ENCODE data around the gene COL18A1. TPM values are rescaled to one million over a fixed set of nuclear protein-coding genes. Genes with fewer than 3 reads are reported as not detected.

The COL18A1 gene
- polyA plus RNA-seq, 4 donors: 57.4 to 211 (median 114) TPM

GRCh38 chr21:45396620-45396995 lies 8.4 kb upstream of the COL18A1 start:
- DNase-seq (ENCODE audit: low read depth in 4 of 4, low spot score in 3 of 4): no peak

DNA sequence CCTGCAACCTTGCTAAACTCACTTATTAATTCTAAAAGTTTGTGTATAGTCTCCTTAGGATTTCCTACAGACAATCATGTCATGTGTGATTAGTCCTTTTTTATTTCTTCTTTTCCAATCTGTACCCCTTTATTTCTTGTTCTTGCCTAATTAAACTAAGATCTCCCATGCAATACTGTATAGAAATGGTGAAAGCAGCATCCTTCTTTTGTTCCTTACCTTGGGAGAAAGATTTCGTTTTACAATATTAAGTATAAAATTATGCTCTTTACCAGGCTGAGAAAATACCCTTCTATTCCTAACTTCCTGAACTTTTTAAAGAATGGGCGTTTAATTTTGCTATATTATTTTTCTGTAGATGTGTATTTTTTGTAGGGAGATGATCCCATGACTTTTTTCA lies 7.6 kb upstream of the COL18A1 start:
- DNase-seq (ENCODE audit: low read depth in 4 of 4, low spot score in 3 of 4): no peak

DNA sequence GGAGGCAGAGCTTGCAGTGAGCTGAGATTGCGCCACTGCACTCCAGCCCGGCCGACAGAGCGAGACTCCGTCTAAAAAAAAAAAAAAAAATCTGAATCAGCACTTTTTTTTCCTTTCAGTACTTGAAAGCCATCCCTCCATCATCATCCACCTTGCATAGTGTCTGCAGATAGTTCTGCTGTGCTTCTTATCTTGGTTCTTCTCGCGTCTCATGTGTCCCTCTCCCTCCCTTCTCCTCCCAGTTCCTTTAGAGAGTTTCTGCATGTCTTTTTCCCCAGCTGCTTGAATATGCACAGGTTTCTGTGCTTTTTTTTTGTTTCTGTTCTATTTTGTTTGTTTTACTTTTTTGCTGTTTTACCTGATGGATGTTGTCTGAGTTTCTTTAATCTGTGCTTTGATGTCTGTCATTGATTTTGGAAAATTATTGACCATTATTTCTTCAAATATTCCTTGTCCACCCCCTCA lies 3.9 kb upstream of the COL18A1 start:
- DNase-seq (ENCODE audit: low read depth in 4 of 4, low spot score in 3 of 4): no peak

DNA sequence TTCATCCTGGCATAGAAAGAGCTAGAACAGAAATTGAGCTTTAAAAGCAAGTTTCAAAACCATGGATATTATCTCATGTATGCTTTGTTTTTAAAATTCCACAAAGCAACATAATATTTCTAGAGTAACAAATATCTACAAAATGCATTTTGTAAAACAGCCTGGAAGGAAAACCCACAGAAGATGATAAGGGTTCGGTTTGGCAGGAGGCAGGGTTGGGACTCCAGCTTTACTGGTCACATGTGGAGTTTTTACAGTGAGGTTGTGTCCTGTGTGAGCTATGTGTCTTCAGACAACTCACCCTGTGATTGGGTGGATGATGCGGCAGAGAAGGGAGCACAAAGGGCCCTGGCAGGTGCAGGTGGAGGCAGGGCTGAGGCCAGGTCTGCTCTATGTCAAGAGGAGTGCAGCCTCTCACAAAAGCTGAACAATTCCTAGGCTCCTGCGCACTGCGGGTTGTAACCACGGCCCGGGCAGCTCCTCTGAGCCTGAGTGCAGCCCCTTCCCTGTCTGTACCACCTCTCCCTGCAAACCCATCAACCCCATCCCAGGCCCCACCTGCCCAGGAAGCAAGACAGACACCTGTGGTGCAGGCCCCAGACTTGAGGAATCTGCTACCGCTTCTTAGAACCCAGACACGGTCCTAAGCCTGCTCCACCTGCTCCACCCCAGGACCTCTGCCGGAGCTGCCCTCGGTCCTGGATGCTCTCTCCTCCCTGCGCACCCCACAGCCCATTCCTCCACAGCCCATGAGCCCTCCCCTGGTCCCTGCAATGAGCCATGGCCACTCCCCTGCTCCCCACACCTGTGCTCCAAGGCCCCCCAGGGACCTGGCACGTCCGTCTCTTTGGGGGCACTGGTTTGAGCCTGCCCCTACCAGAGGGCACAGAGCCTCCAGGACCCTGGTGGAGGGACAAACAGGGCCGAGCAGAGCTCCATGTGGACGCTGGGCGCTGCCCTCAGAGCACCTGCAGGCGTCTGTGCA lies 2.8 kb upstream of the COL18A1 start:
- DNase-seq (ENCODE audit: low read depth in 4 of 4, low spot score in 3 of 4): no peak

- DNase-seq (ENCODE audit: low read depth in 4 of 4, low spot score in 3 of 4): no peak
These were observed 1.7 kb upstream of the COL18A1 start for GRCh38 chr21:45403133-45403824.

- no peak for DNase-seq (ENCODE audit: low read depth in 4 of 4, low spot score in 3 of 4)
These were observed 888 bp upstream of the COL18A1 start for GRCh38 chr21:45403825-45404729.

DNA sequence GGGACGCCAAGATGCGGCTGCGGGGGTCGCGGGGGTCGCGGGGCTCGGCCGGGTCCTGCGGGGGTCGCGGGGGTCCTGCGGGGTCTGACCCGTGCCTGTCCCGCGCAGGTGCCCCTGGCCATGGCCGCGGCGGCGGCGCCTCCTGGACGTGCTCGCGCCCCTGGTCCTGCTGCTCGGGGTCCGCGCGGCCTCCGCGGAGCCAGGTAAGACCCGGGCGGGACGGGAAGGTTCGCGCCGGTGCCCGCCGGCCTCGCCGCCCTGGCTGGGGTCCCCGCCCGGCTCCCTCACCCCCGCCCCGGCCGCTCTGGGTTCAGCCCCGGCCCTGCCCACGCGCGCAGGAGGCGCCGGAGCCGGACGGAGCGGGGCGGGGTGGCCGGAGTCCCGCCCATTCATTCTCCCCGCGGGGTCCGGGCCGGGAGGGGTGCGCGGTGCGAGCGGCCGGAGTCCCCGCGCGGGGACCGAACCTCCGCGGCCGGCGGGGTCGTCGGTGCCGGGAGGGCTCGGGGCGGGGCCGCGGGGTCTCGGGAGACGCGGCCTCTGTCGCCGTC lies 380 bp downstream of the COL18A1 start:
- no peak for DNase-seq (ENCODE audit: low read depth in 4 of 4, low spot score in 3 of 4)

GRCh38 chr21:45405819-45406762 lies 1.1 kb downstream of the COL18A1 start:
- DNase-seq (ENCODE audit: low read depth in 4 of 4, low spot score in 3 of 4): no peak

DNA sequence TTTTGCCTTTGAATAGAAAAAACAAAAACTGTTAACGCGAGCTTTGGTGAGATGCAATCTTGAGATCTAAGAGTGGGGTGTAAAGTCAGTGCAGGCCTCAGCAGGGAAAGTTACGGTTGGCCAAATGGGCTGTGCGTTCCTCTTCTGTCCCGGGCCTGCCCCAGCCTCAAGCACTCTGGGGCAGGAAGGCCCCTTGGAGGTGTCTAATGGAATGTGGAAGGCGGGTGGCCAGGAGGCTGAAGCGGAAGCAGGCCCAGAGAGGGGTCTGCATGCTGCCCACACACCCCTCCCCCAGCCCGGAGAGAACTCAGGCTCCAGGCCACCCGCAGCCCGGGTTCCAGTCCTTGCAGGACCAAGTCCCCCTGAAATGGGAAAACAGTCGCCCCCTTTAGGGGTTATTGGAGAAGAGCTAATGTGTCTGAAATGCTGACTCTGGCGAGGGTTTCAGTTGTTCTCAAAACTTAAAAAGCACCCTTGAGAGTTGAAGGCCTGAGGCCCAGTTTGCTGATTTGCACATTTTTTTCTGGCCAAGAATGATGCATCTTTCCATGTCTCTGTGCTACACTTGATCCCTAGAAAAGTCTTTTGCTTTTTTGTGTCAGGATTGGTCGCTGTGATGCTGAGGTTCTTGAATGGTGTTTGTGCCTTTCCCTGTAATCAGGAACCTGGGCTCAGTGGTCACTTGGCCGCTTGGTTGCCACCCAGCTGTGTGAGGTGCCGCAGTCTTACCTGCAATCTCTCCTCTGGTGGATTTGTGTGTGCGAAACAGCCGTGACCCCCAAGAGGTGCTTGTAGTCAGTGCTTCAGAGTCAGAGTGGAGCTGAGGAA lies 2.0 kb downstream of the COL18A1 start:
- DNase-seq (ENCODE audit: low read depth in 4 of 4, low spot score in 3 of 4): no peak

DNA sequence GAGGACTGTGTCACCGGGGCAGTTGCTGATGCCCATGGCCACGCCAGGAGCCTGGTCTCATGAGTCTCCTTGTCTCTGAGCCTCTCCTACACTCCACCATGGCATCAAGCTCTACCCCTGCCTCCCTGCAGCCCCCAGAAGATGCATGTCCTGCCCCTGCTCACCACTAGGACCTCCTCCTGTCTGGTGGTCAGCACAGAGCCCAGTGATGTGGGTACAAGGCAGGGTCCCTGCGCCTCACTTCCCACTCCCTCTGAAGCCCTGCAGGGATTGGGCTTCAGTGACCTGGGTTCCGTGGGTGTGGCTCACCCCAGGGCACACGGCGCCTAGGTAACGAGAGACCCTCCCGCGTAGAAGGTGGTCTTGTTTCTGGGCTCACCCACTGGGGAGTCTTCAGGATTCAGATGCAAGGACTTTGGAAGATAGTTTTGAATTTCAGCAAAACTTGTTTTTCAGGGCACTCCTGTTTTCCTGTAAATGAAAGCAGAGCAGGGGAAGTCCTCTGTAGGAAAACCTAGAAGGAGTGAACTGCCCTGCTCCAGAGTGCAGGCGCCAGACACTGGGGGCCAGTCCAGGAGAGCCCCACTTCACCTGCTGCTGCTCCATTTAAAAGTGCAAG lies 2.8 kb downstream of the COL18A1 start:
- DNase-seq (ENCODE audit: low read depth in 4 of 4, low spot score in 3 of 4): no peak

- DNase-seq (ENCODE audit: low read depth in 4 of 4, low spot score in 3 of 4): no peak
These were observed 3.4 kb downstream of the COL18A1 start for GRCh38 chr21:45408271-45408791.

GRCh38 chr21:45408801-45409261 lies 3.9 kb downstream of the COL18A1 start:
- no peak for DNase-seq (ENCODE audit: low read depth in 4 of 4, low spot score in 3 of 4)

GRCh38 chr21:45409466-45410150 lies 4.6 kb downstream of the COL18A1 start:
- no peak for DNase-seq (ENCODE audit: low read depth in 4 of 4, low spot score in 3 of 4)

- DNase-seq (ENCODE audit: low read depth in 4 of 4, low spot score in 3 of 4): no peak
These were observed 5.3 kb downstream of the COL18A1 start for GRCh38 chr21:45410151-45410864.

DNA sequence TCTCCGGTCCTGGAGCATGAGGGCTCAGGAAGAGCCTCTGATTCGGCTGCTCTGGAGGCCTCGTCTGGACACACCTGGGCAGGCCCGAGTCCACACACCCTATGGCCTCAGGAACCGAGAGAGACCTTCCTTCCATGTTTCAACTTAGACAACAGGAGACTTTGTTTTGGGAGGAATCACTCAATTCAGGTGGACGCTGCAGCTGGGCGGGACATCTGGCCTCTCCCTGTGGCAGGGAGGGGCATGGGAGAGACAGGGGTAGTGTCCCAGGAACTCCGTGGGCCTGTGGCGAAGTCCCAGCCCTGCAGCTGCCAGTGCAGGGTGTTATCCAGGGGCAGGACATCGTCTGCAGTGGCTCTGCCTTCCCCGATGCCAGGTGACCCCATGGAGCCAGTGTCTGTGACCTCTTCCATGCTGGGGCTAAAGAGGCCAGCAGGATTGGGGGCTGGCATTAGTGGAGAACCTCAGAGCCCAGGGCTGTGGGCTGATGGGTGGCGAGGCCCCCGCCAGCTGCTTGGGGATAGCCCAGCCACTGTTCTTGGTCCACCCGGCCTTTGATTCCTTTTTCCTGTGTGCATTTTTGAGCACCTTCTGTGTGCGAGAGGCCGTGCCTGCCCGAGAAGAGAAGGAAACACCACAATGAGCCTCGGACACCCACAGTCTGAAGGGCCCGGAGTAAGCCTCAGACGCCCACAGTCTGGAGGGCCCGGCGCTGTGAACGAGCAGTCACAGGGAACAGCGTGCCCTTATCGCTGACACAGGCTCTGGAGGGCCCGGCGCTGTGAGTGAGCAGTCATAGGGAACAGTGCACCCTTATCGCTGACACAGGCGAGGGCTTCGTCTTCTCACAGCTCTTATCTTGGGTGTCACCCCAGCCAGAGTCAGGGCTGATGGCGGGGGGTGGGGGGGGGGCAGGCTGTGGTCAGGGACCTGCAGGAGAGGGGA lies 6.2 kb downstream of the COL18A1 start:
- no peak for DNase-seq (ENCODE audit: low read depth in 4 of 4, low spot score in 3 of 4)
